Adrenal gland (tissue), 12 donors: ENCODE data around the gene RNF217. TPM values are rescaled to one million over a fixed set of nuclear protein-coding genes. Genes with fewer than 3 reads are reported as not detected.

Experiments
- DNase-seq, 7 donors: peaks; one replicate each; pipeline ENCODE4 v3.0.0-alpha.2; 2019 to 2020
- H3K27ac ChIP-seq, 5 donors: fragments of 200-600 bp; sonication (generic) in 4 of 5; 1 replicate in 3 of 5; 2 replicates in 2 of 5; pipeline versions ENCODE4 v1.5.1 to v1.8.0; 2016 to 2020; ENCODE audit warnings: mild to moderate bottlenecking in 1 of 5
- H3K27me3 ChIP-seq: fragments of 200-600 bp; 2 replicates; pipeline ENCODE4 v1.8.0; 2021
- H3K36me3 ChIP-seq, 2 donors: fragments of 200-600 bp; replicated peaks in 1 of 2; 1 replicate in 1 of 2; 2 replicates in 1 of 2; pipeline versions ENCODE4 v1.5.1 to v1.8.0; 2018 to 2022
- H3K4me1 ChIP-seq, 2 donors: fragments of 200-600 bp; replicated peaks in 1 of 2; 1 replicate in 1 of 2; 2 replicates in 1 of 2; pipeline versions ENCODE4 v1.5.1 to v1.8.0; 2018 to 2021
- H3K4me3 ChIP-seq, 4 donors: fragments of 200-600 bp; sonication (generic) in 3 of 4; one replicate each; pipeline ENCODE4 v1.5.1; 2016 to 2018
- H3K9me3 ChIP-seq, 3 donors: fragments of 200-600 bp; sonication (generic) in 1 of 3; replicated peaks in 1 of 3; 1 replicate in 2 of 3; 2 replicates in 1 of 3; pipeline versions ENCODE4 v1.5.1 to v1.8.0; 2016 to 2021
- CTCF ChIP-seq, 6 experiments: fragments of 450-650 bp in 4 of 6; fragments of 200-600 bp in 2 of 6; sonication (generic) in 1 of 6; IDR thresholded peaks; 1 replicate in 5 of 6; 2 replicates in 1 of 6; pipeline versions ENCODE4 v1.5.1 to v1.8.0; 2016 to 2021; ENCODE audit warnings: antibody characterized with exemption in 6 of 6, mild to moderate bottlenecking in 2 of 6, moderate library complexity in 1 of 6
- POLR2A ChIP-seq, 2 donors: fragments of 450-650 bp; IDR thresholded peaks; one replicate each; pipeline ENCODE4 v1.6.1; 2017; ENCODE audit warnings: antibody characterized with exemption in 2 of 2, mild to moderate bottlenecking in 2 of 2, moderate library complexity in 1 of 2
- WGBS, 4 donors: extraction: QIAGEN DNeasy Blood & Tissue Kit in 2 of 4; methylation state at CpG; one replicate each; pipeline versions ENCODE4 v1.1.5 to v1.1.7; 2013 to 2017; 5-methylcytosine and 5-hydroxymethylcytosine counted together
- intact Hi-C, 2 donors: fragments of 100-400 bp; cut with DNase I; formaldehyde crosslinking; loops; one replicate each; pipeline versions ENCODE4 v1.14.1 to v1.15.0; 2022 to 2023
- polyA plus RNA-seq, 3 donors: library from polyadenylated mRNA; stranded (reverse); fragments of 200-250 nt in 2 of 3; fragments of 350-450 nt in 1 of 3; fragmentation: Illumina TruSeq in 1 of 3; extraction: RNeasy Lipid Tissue Mini Kit (QIAGEN cat#74804) in 1 of 3; gene quantifications; one replicate each; pipeline ENCODE4 v1.2.3, GENCODE V29; 2013 to 2014
- total RNA-seq, 9 donors: library from RNA; depleted of rRNA in 4 of 9; stranded (reverse); fragments of >200 nt in 4 of 9; fragments of 120-200 nt in 1 of 9; fragmentation: NEBNext Ultra II Directional in 1 of 9; extraction: Animal tissue kit (Norgen Biotek cat#: 25700) in 1 of 9; gene quantifications; one replicate each; pipeline versions ENCODE4 v1.1.0 to v1.2.4, GENCODE V29; 2013 to 2023
- donor health status: healthy with polysubstance abuse.
- donor health status: Bipolar disorder and iron deficiency.
- donor health status: DM: yes; HTN: yes; CAD: no.
- donor health status: DM: no; HTN: no; CAD: no.
- donor health status: DM: no; HTN: no; CAD: no.
- donor health status: DM: yes; HTN: yes; CAD: no.

RNF217 gene
- total and polyA plus RNA-seq, 12 donors = 4.6 to 23.0 (median 11.5) TPM

GRCh38 chr6:125094563-125094962 lies 132.3 kb downstream of the RNF217 start:
- 37 to 52% (median 47%) methylated on average over 3 of the region's 3 CpGs for WGBS, 4 donors
- Histone ChIP-seq H3K27me3 (no peaks in the 10 kb centered on the region), H3K36me3 (no peaks in the 10 kb centered on the region), H3K27ac (no peak overlapping the region), H3K9me3 (no peaks in the 10 kb centered on the region), H3K4me1 (peaks cover 0 to under 1% of the 10 kb centered on the region in 2 donors), H3K4me3 (no peak overlapping the region)
- TF ChIP-seq CTCF (IDR thresholded peaks at IDR 0.05) = no peak
- no peak for TF ChIP-seq POLR2A (IDR thresholded peaks at IDR 0.05)
- DNase-seq = no peak
- intact Hi-C loops = loop anchor here in 1 of 2 donors (10.0 kb wide), 1 partner anchor 140 kb away; no protein-coding TSS in a partner anchor

GRCh38 chr6:125095580-125096301 lies 133.5 kb downstream of the RNF217 start:
- no peak overlapping the region for H3K27ac ChIP-seq
- TF ChIP-seq CTCF (IDR thresholded peaks at IDR 0.05) = no peak
- no peak for TF ChIP-seq POLR2A (IDR thresholded peaks at IDR 0.05)
- intact Hi-C loops = loop anchor here in 1 of 2 donors (10.0 kb wide), 1 partner anchor 141 kb away; no protein-coding TSS in a partner anchor
- DNase-seq = no peak
- H3K27me3 ChIP-seq = no peaks in the 10 kb centered on the region
- 75 to 86% (median 84%) methylated on average over 5 of the region's 5 CpGs for WGBS, 4 donors
- H3K4me1 ChIP-seq = peaks cover 3 to 6% of the 10 kb centered on the region in 2 donors
- no peaks in the 10 kb centered on the region for H3K9me3 ChIP-seq
- no peaks in the 10 kb centered on the region for H3K36me3 ChIP-seq
- H3K4me3 ChIP-seq = no peak overlapping the region

GRCh38 chr6:125097186-125097585 lies 134.9 kb downstream of the RNF217 start:
- TF ChIP-seq CTCF (IDR thresholded peaks at IDR 0.05) (no peak), POLR2A (IDR thresholded peaks at IDR 0.05) (no peak)
- no peak overlapping the region for H3K4me3 ChIP-seq
- WGBS, 4 donors = 43 to 70% (median 64%) methylated on average over 2 of the region's 2 CpGs
- H3K36me3 ChIP-seq = no peaks in the 10 kb centered on the region
- no peaks in the 10 kb centered on the region for H3K27me3 ChIP-seq
- H3K4me1 ChIP-seq = peaks cover 3 to 6% of the 10 kb centered on the region in 2 donors
- no peaks in the 10 kb centered on the region for H3K9me3 ChIP-seq
- intact Hi-C loops = loop anchor here in 1 of 2 donors (10.0 kb wide), 1 partner anchor 142 kb away; no protein-coding TSS in a partner anchor
- no peak for DNase-seq
- H3K27ac ChIP-seq = no peak overlapping the region

- TF ChIP-seq CTCF (IDR thresholded peaks at IDR 0.05) (no peak), POLR2A (IDR thresholded peaks at IDR 0.05) (no peak)
- DNase-seq = no peak
- no peak overlapping the region for H3K4me3 ChIP-seq
- H3K36me3 ChIP-seq = no peaks in the 10 kb centered on the region
- H3K27ac ChIP-seq = no peak overlapping the region
- 90 to 92% (median 91%) methylated on average over 4 of the region's 4 CpGs for WGBS, 4 donors
- no peaks in the 10 kb centered on the region for H3K27me3 ChIP-seq
- H3K9me3 ChIP-seq = no peaks in the 10 kb centered on the region
- intact Hi-C loops = loop anchor here in 1 of 2 donors (10.0 kb wide), 1 partner anchor 143 kb away; no protein-coding TSS in a partner anchor
- peaks cover 3 to 6% of the 10 kb centered on the region in 2 donors for H3K4me1 ChIP-seq
These were observed 136.0 kb downstream of the RNF217 start for GRCh38 chr6:125098253-125098652.
